ENCODE data around the gene CD48.
"Not testable (repeated sequence)": the region's sequence is repeated elsewhere in the genome, so short reads cannot be mapped to it uniquely, and the experiment has no call there.

The CD48 gene

GRCh38 chr1:160717306-160717705 lies 5.7 kb upstream of the CD48 start:
- Histone ChIP-seq H3K4me1 (no peaks in the 10 kb centered on the region), H3K4me2 (ENCODE audit: low read length) (no peak overlapping the region), H3K27me3 (ENCODE audit: control insufficient read depth, insufficient read depth, low read length) (no peaks in the 10 kb centered on the region), H3K36me3 (ENCODE audit: control insufficient read depth, insufficient read depth, low read length) (no peaks in the 10 kb centered on the region), H3K27ac (no peak overlapping the region), H3K9me3 (ENCODE audit: control insufficient read depth, low read length) (no peaks in the 10 kb centered on the region), H3K79me2 (no peaks in the 10 kb centered on the region), H3K9ac (no peak overlapping the region), H3K4me3 (ENCODE audit: low read depth, low read length) (no peak overlapping the region), H2AFZ (no peak overlapping the region)
- TF ChIP-seq, protein P1, sequence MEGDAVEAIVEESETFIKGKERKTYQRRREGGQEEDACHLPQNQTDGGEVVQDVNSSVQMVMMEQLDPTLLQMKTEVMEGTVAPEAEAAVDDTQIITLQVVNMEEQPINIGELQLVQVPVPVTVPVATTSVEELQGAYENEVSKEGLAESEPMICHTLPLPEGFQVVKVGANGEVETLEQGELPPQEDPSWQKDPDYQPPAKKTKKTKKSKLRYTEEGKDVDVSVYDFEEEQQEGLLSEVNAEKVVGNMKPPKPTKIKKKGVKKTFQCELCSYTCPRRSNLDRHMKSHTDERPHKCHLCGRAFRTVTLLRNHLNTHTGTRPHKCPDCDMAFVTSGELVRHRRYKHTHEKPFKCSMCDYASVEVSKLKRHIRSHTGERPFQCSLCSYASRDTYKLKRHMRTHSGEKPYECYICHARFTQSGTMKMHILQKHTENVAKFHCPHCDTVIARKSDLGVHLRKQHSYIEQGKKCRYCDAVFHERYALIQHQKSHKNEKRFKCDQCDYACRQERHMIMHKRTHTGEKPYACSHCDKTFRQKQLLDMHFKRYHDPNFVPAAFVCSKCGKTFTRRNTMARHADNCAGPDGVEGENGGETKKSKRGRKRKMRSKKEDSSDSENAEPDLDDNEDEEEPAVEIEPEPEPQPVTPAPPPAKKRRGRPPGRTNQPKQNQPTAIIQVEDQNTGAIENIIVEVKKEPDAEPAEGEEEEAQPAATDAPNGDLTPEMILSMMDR (IDR thresholded peaks at IDR 0.05) = no peak

- Histone ChIP-seq H2AFZ (no peak overlapping the region), H3K4me2 (ENCODE audit: low read length) (no peak overlapping the region)
Observed at GRCh38 chr1:160716013-160716412, 4.4 kb upstream of the CD48 start.

DNA sequence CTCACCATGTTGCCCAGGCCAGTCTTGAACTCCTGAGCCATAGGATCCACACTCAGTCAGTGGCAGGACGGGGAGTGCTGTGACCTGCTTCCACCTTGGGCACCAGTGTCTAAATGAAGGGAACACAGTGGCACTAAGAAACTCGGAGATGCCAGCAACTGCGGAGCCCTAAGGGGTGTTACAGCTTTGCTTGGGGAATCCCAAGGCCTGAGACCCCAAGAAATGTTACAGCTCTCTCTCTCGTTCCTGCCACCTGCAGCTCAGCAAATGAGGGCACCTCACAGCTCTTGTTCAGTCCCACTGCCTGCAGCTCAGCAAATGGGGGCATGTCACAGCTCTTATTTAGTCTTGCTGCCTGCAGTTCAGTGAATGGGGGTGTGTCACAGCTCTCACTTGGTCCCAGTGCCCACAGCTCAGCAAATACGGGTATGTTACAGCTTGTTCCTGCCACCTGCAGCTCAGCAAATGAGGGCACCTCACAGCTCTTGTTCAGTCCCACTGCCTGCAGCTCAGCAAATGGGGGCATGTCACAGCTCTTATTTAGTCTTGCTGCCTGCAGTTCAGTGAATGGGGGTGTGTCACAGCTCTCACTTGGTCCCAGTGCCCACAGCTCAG lies 2.5 kb upstream of the CD48 start:
- not testable (repeated sequence) for H3K36me3 ChIP-seq (ENCODE audit: control insufficient read depth, insufficient read depth, low read length); H3K79me2 ChIP-seq; H3K4me3 ChIP-seq (ENCODE audit: low read depth, low read length); H3K9me3 ChIP-seq (ENCODE audit: control insufficient read depth, low read length); H3K27me3 ChIP-seq (ENCODE audit: control insufficient read depth, insufficient read depth, low read length); H3K27ac ChIP-seq; H3K4me1 ChIP-seq; H2AFZ ChIP-seq; H3K9ac ChIP-seq; H3K4me2 ChIP-seq (ENCODE audit: low read length)

More at GRCh38 chr1:160716013-160716412, 4.4 kb upstream of the CD48 start:
- H3K36me3 ChIP-seq (ENCODE audit: control insufficient read depth, insufficient read depth, low read length) = no peaks in the 10 kb centered on the region
- H3K27me3 ChIP-seq (ENCODE audit: control insufficient read depth, insufficient read depth, low read length) = no peaks in the 10 kb centered on the region
- no peak overlapping the region for H3K9ac ChIP-seq
- TF ChIP-seq, protein P1 (IDR thresholded peaks at IDR 0.05) = no peak
- no peaks in the 10 kb centered on the region for H3K4me1 ChIP-seq
- H3K79me2 ChIP-seq = no peaks in the 10 kb centered on the region
- H3K4me3 ChIP-seq (ENCODE audit: low read depth, low read length) = no peak overlapping the region
- no peak overlapping the region for H3K27ac ChIP-seq
- no peaks in the 10 kb centered on the region for H3K9me3 ChIP-seq (ENCODE audit: control insufficient read depth, low read length)

DNA sequence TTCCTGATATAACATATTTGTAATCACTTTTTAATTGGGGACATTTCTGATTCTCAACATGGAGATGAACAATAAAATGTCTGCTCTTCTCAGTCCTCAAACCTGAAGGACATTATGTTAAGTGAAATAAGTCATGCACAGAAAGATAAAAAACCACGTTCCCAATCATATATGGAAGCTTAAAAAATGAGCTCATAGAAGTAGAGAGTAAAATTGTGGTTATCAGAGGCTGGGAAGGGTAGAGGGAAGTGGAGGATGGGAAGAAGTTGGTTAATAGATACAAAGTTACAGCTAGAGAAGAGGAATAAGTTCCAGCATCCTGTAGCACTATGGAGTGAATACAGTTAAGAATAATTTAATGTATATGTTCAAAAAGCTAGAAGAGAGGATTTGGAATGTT lies 1.5 kb upstream of the CD48 start:
- Histone ChIP-seq H3K4me1 (no peaks in the 10 kb centered on the region), H3K9me3 (ENCODE audit: control insufficient read depth, low read length) (no peaks in the 10 kb centered on the region), H3K27ac (no peak overlapping the region), H3K36me3 (ENCODE audit: control insufficient read depth, insufficient read depth, low read length) (no peaks in the 10 kb centered on the region), H3K4me2 (ENCODE audit: low read length) (no peak overlapping the region), H2AFZ (no peak overlapping the region), H3K79me2 (no peaks in the 10 kb centered on the region), H3K9ac (no peak overlapping the region), H3K4me3 (ENCODE audit: low read depth, low read length) (no peak overlapping the region), H3K27me3 (ENCODE audit: control insufficient read depth, insufficient read depth, low read length) (no peaks in the 10 kb centered on the region)
- TF ChIP-seq, protein P1 (IDR thresholded peaks at IDR 0.05) = no peak

- H3K27me3 ChIP-seq (ENCODE audit: control insufficient read depth, insufficient read depth, low read length); H3K9me3 ChIP-seq (ENCODE audit: control insufficient read depth, low read length); H3K79me2 ChIP-seq; H3K4me3 ChIP-seq (ENCODE audit: low read depth, low read length); H3K36me3 ChIP-seq (ENCODE audit: control insufficient read depth, insufficient read depth, low read length); H2AFZ ChIP-seq; H3K4me2 ChIP-seq (ENCODE audit: low read length); H3K9ac ChIP-seq; H3K27ac ChIP-seq; H3K4me1 ChIP-seq: not testable (repeated sequence)
Observed at GRCh38 chr1:160712525-160713080, 981 bp upstream of the CD48 start.

- TF ChIP-seq, protein P1 (IDR thresholded peaks at IDR 0.05) = no peak
- Histone ChIP-seq H3K4me1 (no peaks in the 10 kb centered on the region), H3K4me3 (ENCODE audit: low read depth, low read length) (no peak overlapping the region), H3K27ac (no peak overlapping the region), H2AFZ (no peak overlapping the region), H3K9ac (no peak overlapping the region), H3K4me2 (ENCODE audit: low read length) (no peak overlapping the region), H3K9me3 (ENCODE audit: control insufficient read depth, low read length) (no peaks in the 10 kb centered on the region), H3K36me3 (ENCODE audit: control insufficient read depth, insufficient read depth, low read length) (no peaks in the 10 kb centered on the region), H3K27me3 (ENCODE audit: control insufficient read depth, insufficient read depth, low read length) (no peaks in the 10 kb centered on the region), H3K79me2 (no peaks in the 10 kb centered on the region)
Observed at GRCh38 chr1:160711276-160711601, 383 bp downstream of the CD48 start.
